Measurements from ENCODE around the gene DNAH1.

DNAH1 gene

GRCh38 chr3:52385157-52385556, 69.0 kb downstream of the DNAH1 start:
- DNase-seq (ENCODE audit: low read depth in 2 of 3, low spot score in 1 of 3): peak in 1 of 3 donors; percentile 15

DNA sequence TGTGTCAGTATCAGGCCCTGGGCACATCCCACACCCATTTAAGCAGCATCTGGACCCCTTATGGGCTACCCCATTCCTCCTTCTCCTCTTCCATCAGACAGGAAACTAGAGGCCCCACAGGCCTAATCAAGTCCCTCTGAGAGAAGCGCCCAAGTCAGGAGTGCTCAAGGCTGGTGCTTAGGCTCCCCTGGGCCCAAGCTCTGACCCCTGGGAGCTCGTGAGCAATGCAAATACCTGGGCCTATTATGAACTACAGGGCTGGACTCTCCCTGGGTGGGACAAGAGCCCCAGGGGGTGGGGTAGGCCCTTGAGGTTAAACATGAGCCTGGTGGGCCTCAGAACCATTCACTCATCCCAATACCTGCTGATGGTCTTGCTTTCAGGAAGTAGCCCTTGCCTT, 71.4 kb downstream of the DNAH1 start:
- no peak for DNase-seq (ENCODE audit: low read depth in 2 of 3, low spot score in 1 of 3)

GRCh38 chr3:52388348-52388821, 72.3 kb downstream of the DNAH1 start:
- no peak for DNase-seq (ENCODE audit: low read depth in 2 of 3, low spot score in 1 of 3)

- no peak for DNase-seq (ENCODE audit: low read depth in 2 of 3, low spot score in 1 of 3)
Measured at GRCh38 chr3:52388933-52389332, 72.8 kb downstream of the DNAH1 start.

DNA sequence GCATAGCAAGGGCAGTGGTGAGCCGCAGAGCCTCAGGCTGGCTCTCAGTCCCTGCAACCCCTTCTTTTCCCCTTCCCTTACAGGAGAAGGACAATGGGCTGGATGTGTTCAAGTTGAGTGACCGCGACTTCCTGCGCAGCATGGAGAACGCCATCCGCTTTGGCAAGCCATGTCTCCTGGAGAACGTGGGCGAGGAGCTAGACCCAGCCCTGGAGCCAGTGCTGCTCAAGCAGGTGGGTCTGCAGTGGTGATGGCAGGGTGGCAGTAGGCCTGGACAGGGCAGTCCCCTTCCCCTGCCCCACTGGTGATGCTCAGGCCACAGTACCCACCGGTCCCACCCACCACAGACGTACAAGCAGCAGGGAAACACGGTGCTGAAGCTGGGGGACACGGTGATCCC, 75.0 kb downstream of the DNAH1 start:
- no peak for DNase-seq (ENCODE audit: low read depth in 2 of 3, low spot score in 1 of 3)

DNA sequence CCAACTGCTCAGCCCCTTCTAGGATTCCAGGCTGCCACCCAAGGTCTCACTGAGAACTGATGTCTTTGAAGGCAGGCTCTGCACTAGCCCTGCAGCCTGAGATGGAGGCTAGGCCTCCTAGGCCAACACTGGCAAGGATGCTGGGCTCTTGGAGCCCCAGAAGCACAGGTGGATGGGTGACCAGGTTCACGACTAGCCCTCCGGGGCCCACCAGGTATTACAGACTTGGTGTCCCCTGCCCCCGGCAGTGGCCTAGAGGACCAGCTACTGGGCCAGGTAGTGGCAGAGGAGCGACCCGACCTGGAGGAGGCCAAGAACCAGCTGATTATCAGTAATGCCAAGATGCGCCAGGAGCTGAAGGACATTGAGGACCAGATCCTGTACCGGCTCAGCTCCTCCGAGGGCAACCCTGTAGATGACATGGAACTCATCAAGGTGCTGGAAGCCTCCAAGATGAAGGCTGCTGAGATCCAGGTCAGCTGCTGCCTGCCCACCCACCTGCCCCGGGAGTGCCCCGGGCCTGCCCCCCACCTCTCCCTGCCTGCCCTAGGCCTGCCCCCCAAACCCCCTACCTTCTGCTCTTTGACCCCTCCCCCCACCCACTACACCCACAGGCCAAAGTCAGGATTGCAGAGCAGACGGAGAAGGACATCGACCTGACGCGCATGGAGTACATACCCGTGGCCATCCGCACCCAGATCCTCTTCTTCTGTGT, 76.3 kb downstream of the DNAH1 start:
- no peak for DNase-seq (ENCODE audit: low read depth in 2 of 3, low spot score in 1 of 3)

GRCh38 chr3:52393131-52393807, 77.2 kb downstream of the DNAH1 start:
- no peak for DNase-seq (ENCODE audit: low read depth in 2 of 3, low spot score in 1 of 3)

DNA sequence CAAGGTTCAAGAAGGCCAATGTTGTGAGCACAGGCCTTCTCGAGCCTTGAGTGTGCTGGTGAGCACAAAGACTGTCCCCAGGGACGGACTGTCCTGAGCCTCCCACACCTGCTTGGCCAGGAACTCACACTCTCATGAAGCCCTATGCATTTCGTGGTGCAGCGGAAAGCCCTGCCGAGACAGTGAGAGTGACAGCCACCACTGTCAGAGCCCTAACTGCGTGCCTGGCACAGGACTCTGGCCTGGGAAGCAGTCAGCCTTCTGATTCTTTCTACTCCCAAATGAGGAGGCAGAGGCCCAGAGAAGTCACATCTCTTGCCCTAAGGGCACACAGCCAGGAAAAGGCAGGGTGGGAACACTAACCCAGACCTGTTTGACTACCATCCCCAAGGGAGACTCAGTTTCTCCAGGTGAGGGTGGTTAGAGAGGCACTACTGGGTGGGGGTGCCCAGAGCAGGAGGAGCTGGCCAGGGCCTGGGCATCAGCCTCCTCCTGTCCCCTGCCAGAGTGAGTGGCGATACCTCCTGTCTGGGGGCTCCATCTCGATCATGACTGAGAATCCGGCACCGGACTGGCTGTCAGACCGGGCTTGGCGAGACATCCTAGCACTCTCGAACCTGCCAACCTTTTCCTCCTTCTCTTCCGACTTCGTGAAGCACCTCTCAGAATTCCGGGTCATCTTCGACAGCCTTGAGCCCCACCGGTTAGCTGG, 78.0 kb downstream of the DNAH1 start:
- no peak for DNase-seq (ENCODE audit: low read depth in 2 of 3, low spot score in 1 of 3)

DNA sequence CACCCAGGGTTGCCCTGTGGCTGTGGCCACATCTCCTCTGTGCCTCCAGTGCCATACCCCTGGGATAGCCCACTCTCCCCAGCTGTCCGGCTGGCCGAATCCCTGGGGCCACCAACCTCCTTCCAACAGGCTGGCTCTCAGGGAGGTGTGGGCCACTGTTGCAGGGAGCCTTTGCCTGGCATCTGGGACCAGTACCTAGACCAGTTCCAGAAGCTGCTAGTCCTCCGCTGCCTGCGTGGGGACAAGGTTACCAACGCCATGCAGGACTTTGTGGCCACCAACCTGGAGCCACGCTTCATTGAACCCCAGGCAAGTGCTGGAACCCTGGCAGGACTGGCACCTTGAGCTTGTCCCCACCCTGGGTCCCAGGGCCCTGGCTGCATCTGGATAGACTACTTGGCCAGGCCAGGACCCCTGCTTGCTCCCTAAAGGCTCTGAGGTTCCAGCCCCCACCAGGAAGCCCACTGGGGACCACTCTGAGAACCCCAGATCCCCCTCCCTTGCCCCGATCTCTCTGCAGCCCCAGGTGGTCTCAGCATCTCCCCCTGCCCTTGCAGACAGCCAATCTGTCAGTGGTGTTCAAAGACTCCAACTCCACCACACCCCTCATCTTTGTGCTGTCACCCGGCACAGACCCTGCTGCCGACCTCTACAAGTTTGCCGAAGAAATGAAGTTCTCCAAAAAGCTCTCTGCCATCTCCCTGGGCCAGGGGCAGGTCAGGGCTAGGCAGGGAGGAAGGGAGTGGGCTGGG, 78.8 kb downstream of the DNAH1 start:
- no peak for DNase-seq (ENCODE audit: low read depth in 2 of 3, low spot score in 1 of 3)

DNA sequence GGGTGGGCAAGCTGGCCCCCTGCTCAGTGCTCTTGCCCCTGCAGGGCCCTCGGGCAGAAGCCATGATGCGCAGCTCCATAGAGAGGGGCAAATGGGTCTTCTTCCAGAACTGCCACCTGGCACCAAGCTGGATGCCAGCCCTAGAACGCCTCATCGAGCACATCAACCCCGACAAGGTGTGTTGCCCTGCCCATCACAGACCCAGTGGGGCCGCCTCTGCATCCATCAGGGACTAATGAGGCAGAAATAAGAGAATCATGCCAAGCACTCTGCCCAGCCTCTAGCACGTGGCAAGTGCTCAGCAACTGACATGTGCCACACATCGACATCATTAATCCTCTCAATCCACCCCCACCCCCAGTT, 79.4 kb downstream of the DNAH1 start:
- no peak for DNase-seq (ENCODE audit: low read depth in 2 of 3, low spot score in 1 of 3)

- no peak for DNase-seq (ENCODE audit: low read depth in 2 of 3, low spot score in 1 of 3)
Measured at GRCh38 chr3:52396011-52396906, 80.1 kb downstream of the DNAH1 start.

DNA sequence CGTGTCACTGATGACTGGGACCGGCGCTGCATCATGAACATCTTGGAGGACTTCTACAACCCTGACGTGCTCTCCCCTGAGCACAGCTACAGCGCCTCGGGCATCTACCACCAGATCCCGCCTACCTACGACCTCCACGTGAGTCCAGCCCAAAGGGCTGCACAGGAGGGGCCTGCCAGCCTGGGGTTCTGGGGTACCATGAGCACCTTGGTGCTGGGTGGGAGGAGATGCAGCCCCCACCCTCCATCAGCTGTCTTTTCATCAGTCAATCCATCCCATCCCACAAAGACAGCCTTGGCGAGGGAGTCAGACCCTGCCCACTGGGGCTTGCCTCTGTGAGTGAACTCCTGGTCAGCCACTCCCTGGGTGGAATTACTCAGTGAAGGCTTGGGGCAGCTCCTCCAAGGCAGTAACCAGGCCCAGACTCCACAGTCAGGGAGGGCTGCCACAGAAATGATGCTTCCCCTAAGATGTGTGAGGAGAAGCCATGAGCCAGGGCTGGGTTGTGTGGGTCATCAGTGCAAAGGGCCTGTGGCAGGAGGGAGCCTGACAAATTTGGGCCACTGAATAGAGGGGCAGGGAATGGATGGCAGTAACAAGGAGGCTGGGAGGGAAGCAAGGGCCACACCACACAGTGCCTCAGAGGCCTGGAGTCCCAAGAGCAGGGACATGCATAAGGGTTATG, 80.9 kb downstream of the DNAH1 start:
- no peak for DNase-seq (ENCODE audit: low read depth in 2 of 3, low spot score in 1 of 3)

- DNase-seq (ENCODE audit: low read depth in 2 of 3, low spot score in 1 of 3): no peak
Measured at GRCh38 chr3:52397676-52398399, 81.7 kb downstream of the DNAH1 start.

- DNase-seq (ENCODE audit: low read depth in 2 of 3, low spot score in 1 of 3): no peak
Measured at GRCh38 chr3:52398670-52399081, 82.6 kb downstream of the DNAH1 start.

DNA sequence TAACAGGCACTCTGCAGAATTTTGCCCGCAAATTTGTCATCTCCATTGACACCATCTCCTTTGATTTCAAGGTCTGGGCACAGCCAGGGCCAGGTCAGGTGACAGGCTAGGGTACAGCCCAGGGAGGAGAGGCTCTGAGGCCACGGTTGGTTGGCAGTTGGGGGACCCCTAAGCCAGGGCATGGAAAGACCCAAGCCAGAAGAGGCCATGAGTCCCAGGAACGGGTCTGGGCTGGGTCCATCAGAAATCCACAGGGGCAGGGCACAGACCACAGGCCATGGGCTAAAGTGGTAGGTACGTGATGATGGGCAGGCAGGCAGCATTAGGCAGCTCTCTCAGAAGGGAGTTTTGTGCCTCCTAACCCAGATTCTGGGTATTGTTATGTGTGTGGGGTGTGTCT, 83.0 kb downstream of the DNAH1 start:
- DNase-seq (ENCODE audit: low read depth in 2 of 3, low spot score in 1 of 3): no peak

- DNase-seq (ENCODE audit: low read depth in 2 of 3, low spot score in 1 of 3): no peak
Measured at GRCh38 chr3:52399593-52399992, 83.5 kb downstream of the DNAH1 start.

GRCh38 chr3:52400275-52400793, 84.2 kb downstream of the DNAH1 start:
- no peak for DNase-seq (ENCODE audit: low read depth in 2 of 3, low spot score in 1 of 3)

- DNase-seq (ENCODE audit: low read depth in 2 of 3, low spot score in 1 of 3): no peak
Measured at GRCh38 chr3:52401021-52401420, 84.9 kb downstream of the DNAH1 start.

GRCh38 chr3:52401551-52401950, 85.4 kb downstream of the DNAH1 start:
- DNase-seq (ENCODE audit: low read depth in 2 of 3, low spot score in 1 of 3): no peak

Measured in stimulated activated CD4-positive, alpha-beta T cell treated with anti-CD3 and anti-CD28 coated beads, Interleukin-12 subunit alpha, Interleukin-12 subunit beta, amount 100 ng/mL, for 48 hours (primary cell).